Measurements from ENCODE around the gene RASGEF1C. TPM values are rescaled to one million over a fixed set of nuclear protein-coding genes. Genes with fewer than 3 reads are reported as not detected.

The RASGEF1C gene
- total RNA-seq, 2 donors from 2014 or later = 0.17 TPM; not detected in 1

GRCh38 chr5:180081481-180081880, 127.5 kb downstream of the RASGEF1C start:
- intact Hi-C loops (cut with DNase I, micrococcal nuclease) = loop anchor here in 1 of 2 donors (10.0 kb wide), 1 partner anchor 97 kb away; no protein-coding TSS in a partner anchor
- no peak for ATAC-seq
- DNase-seq = no peak

- ATAC-seq = no peak
- no peak for DNase-seq
- intact Hi-C loops (cut with DNase I, micrococcal nuclease) = loop anchor here in 1 of 2 donors (10.0 kb wide), 1 partner anchor 96 kb away; no protein-coding TSS in a partner anchor
Observed at GRCh38 chr5:180080486-180081280, 128.3 kb downstream of the RASGEF1C start.

GRCh38 chr5:180079702-180080466, 129.1 kb downstream of the RASGEF1C start:
- ATAC-seq (no peak), DNase-seq (no peak)
- intact Hi-C loops (cut with DNase I, micrococcal nuclease) = loop anchor here in 1 of 2 donors (10.0 kb wide), 2 partner anchors 95 to 165 kb away; no protein-coding TSS in a partner anchor

GRCh38 chr5:180078348-180078747, 130.7 kb downstream of the RASGEF1C start:
- ATAC-seq (no peak), DNase-seq (no peak)
- intact Hi-C loops (cut with DNase I, micrococcal nuclease) = loop anchor here in 1 of 2 donors (10.0 kb wide), 1 partner anchor 164 kb away; no protein-coding TSS in a partner anchor

DNA sequence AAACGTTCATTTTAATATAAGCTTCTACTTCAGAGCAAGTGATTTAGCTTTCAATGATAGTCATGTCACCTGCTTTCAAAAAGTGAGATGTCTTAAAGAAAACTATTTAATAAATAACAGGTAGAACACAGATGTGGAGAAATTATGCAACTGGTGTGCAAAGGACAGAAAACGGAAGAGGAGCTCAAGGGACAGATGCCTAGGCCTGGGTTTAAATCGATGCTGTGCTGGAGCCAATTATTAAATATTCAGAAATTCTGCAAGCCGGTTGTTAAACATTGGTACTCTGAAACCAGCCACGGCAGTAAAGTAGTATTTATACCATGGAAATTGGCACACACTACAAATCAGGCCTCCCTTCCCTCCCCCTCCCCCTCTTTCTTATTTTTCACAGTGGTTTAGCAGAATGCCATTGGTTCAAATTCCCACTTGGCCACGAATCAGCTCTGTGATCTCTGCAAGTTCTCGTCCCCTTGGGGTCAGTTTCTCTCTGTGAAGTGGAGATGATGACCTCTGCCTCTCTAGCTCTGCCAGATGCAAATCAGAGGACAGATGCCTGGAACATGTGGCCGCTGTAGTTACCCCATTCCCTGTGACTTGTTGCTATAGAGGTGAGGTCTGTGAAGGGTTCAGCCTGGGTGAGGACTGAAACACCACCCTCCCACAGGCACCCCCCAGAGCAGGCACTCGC, 131.3 kb downstream of the RASGEF1C start:
- intact Hi-C loops (cut with DNase I, micrococcal nuclease) = loop anchor here in 1 of 2 donors (10.0 kb wide), 1 partner anchor 163 kb away; no protein-coding TSS in a partner anchor
- DNase-seq = no peak
- ATAC-seq = no peak

GRCh38 chr5:180075703-180076102, 133.3 kb downstream of the RASGEF1C start:
- ATAC-seq = no peak
- intact Hi-C loops (cut with DNase I, micrococcal nuclease) = loop anchor here in 1 of 2 donors (10.0 kb wide), 1 partner anchor 161 kb away; no protein-coding TSS in a partner anchor
- no peak for DNase-seq

GRCh38 chr5:180074462-180074861, 134.5 kb downstream of the RASGEF1C start:
- DNase-seq = no peak
- no peak for ATAC-seq
- intact Hi-C loops (cut with DNase I, micrococcal nuclease) = loop anchor here in 1 of 2 donors (10.0 kb wide), 1 partner anchor 160 kb away; no protein-coding TSS in a partner anchor

DNA sequence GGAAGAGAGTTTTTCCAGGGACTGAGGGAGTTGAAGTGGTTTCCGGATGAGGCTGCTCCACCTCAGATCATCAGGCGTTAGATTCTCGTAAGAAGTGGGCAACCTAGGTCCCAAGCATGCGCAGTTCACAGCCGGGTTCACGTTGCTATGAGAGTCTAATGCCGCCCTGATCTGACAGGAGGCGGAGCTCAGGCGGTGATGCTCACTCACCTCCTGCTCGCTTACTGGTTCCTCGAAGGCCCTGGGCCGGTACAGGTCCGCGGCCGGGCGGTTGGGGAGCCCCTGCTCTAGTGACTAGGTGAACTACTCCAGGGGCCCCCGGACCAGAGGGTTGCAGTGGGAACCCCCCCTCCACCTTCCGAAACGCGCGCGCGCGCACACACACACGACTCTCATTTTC, 136.5 kb downstream of the RASGEF1C start:
- intact Hi-C loops (cut with DNase I, micrococcal nuclease) = loop anchor here in 1 of 2 donors (10.0 kb wide), 1 partner anchor 158 kb away; no protein-coding TSS in a partner anchor
- peak in 1 of 2 donors; percentile 40 for DNase-seq
- no peak for ATAC-seq

DNA sequence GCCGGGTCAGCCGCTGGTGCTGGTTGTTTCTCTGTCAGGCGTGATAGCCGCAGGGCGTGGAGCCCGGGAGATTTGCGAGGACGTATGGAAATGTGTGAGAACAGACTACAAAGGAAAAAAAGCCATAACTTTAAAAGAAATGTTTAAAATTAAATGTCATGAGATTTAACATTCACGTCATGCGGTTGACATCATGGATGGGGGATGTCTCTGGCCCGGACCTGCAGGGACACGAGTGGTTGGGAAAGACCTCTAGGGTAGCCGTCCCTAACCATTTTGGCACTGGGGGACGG, 136.8 kb downstream of the RASGEF1C start:
- no peak for DNase-seq
- no peak for ATAC-seq
- intact Hi-C loops (cut with DNase I, micrococcal nuclease) = loop anchor here in 1 of 2 donors (10.0 kb wide), 1 partner anchor 157 kb away; no protein-coding TSS in a partner anchor

GRCh38 chr5:180071531-180072255, 137.3 kb downstream of the RASGEF1C start, which contains the start of gene RNF130:
TSS of gene RNF130 (minus strand) at chr5:180071759. CDS start at chr5:180071702, 57 bp downstream.
- peak; percentile 91 to 94 for DNase-seq
- ATAC-seq = peak; percentile 93
- intact Hi-C loops (cut with DNase I, micrococcal nuclease) = loop anchor here in 1 of 2 donors (10.0 kb wide), 1 partner anchor 157 kb away; no protein-coding TSS in a partner anchor

GRCh38 chr5:180070756-180071530, 138.1 kb downstream of the RASGEF1C start:
- DNase-seq (no peak), ATAC-seq (peak; percentile 37)
- intact Hi-C loops (cut with DNase I, micrococcal nuclease) = loop anchor here in 1 of 2 donors (10.0 kb wide), 1 partner anchor 156 kb away; no protein-coding TSS in a partner anchor

- intact Hi-C loops (cut with DNase I, micrococcal nuclease) = loop anchor here in 1 of 2 donors (10.0 kb wide), 1 partner anchor 155 kb away; no protein-coding TSS in a partner anchor
- peak in 1 of 2 donors; percentile 46 for DNase-seq
- no peak for ATAC-seq
Observed at GRCh38 chr5:180069589-180070247, 139.3 kb downstream of the RASGEF1C start.

GRCh38 chr5:180068519-180069090, 140.4 kb downstream of the RASGEF1C start:
- intact Hi-C loops (cut with DNase I, micrococcal nuclease) = no loop called here
- no peak for DNase-seq
- no peak for ATAC-seq

DNA sequence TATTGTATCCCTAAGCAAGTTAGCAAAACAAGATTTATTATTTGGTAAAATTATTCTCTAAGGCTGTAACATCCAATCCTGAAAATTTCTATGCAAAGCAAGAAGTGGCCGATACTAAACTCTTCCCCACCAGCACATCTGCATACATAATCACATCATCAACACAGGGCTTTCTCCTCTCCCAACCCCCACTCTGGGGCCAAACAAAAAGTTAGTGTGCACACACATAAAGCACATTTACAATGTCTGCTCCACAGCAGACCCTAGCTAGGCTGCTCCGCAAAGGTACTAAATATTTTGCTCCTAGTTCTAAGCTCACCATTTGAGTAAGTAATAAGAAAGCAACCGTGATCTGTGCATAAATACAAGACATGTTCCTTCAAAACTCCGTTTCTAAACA, 141.0 kb downstream of the RASGEF1C start:
- no peak for ATAC-seq
- no peak for DNase-seq

DNA sequence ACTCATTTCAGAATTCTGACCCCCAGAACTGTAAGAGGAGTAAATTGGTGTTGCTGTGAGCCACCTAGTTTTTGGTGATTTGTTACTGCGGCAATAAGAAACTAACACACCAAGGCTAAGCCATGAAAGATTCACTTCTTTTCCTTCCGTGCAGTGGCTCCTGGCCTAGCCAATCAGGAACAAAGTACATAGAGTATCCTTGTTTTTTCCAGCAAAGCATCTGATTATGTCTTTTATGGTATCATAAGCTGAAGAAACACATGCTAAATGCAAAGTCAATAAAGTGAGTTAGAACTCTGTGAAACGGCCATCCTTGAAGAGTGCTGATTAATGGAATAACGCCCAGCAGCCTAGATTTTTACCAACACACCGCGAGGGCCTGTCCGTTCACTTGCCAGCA, 148.8 kb downstream of the RASGEF1C start:
- DNase-seq (no peak), ATAC-seq (peak; percentile 85)
- intact Hi-C loops (cut with DNase I, micrococcal nuclease) = no loop called here

More for the DNA sequence above, 141.0 kb downstream of the RASGEF1C start:
- intact Hi-C loops (cut with DNase I, micrococcal nuclease) = no loop called here

DNA sequence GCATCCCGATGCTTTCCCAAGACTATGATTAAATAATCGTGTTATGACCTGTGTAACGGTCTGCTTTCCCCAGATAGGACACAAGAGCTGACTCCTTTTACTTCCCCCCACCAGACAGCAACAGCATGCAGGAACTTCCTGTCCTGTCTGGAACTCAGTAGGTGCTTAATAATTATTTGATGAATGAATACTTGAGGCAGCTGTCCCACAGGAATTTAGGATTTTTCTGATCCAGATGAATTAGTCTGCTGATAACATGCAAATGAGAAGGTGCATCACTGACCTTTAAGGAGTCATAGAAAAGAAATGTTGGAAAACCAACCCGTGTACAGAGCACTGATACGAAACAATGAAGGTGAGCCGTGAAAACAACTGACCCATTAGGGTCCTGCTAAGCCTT, 149.7 kb downstream of the RASGEF1C start:
- DNase-seq (no peak), ATAC-seq (no peak)
- intact Hi-C loops (cut with DNase I, micrococcal nuclease) = no loop called here
